Measurements from ENCODE around the gene LMBR1. TPM values are rescaled to one million over a fixed set of nuclear protein-coding genes. Genes with fewer than 3 reads are reported as not detected.

Gene LMBR1
- polyA plus RNA-seq, 3 donors, result 8.5 to 13.2 (median 10.8) TPM

Other genes with a start within 250 kb of the LMBR1 start
- 10 to 100 TPM in 1 of 3 donors, 1 to 10 TPM in 2; 4.2 to 11.6 (median 7.9) TPM for gene NOM1, start 56.5 kb upstream of the LMBR1 start, polyA plus RNA-seq
- gene MNX1, start 117.5 kb upstream of the LMBR1 start, polyA plus RNA-seq, result 1 to 10 TPM in 1 of 3 donors, under 1 TPM in 2; 0.11 to 6.4 (median 0.13) TPM
- 10 to 100 TPM; 15.6 to 33.2 (median 27.6) TPM for gene UBE3C, start 245.7 kb upstream of the LMBR1 start, polyA plus RNA-seq

All from adipose tissue (tissue), 3 donors.